ENCODE measurements around the gene AGBL4.

DNA sequence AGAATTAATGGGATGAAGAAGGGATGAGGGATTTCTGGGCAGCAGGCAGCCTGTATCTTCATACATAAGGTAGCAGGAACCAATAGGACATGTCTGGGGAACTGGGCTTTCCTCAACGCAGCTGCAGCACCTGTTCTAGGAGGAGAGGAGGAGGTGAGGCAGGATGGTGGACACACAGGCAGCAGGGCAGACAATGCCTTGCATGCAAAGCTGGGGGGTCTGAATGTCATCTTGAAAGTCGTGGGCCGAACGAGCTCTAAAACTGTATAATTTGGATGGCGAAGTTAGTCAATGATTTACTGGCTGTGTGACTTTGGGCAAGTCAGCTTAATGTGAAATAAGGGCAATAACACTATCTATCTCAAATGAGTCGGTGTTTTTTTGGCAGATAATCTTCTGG is 1371.4 kb downstream of the AGBL4 start:
- TF ChIP-seq, protein P1, sequence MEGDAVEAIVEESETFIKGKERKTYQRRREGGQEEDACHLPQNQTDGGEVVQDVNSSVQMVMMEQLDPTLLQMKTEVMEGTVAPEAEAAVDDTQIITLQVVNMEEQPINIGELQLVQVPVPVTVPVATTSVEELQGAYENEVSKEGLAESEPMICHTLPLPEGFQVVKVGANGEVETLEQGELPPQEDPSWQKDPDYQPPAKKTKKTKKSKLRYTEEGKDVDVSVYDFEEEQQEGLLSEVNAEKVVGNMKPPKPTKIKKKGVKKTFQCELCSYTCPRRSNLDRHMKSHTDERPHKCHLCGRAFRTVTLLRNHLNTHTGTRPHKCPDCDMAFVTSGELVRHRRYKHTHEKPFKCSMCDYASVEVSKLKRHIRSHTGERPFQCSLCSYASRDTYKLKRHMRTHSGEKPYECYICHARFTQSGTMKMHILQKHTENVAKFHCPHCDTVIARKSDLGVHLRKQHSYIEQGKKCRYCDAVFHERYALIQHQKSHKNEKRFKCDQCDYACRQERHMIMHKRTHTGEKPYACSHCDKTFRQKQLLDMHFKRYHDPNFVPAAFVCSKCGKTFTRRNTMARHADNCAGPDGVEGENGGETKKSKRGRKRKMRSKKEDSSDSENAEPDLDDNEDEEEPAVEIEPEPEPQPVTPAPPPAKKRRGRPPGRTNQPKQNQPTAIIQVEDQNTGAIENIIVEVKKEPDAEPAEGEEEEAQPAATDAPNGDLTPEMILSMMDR (conservative IDR thresholded peaks at IDR 0.05; ENCODE audit: low read depth, low read length), result no peak
- TF ChIP-seq EZH2 (IDR thresholded peaks at IDR 0.05; ENCODE audit: low read length, unreplicated experiment) (no peak), EZH2phosphoT487 (IDR thresholded peaks at IDR 0.05; ENCODE audit: borderline replicate concordance, low read length) (no peak)
